DOHH2 (cell line): ENCODE data around the gene KRTAP2-1.

Experiments used
- H3F3A ChIP-seq: fragments of 200-600 bp; sonication (generic), shearing (Covaris generic); 2 replicates; pipeline ENCODE4 v1.6.0; 2016; ENCODE audit warnings: antibody characterized with exemption, mild to moderate bottlenecking; ENCODE audit not compliant: control insufficient read depth, insufficient read depth
- H3K27ac ChIP-seq: fragments of 200-600 bp; sonication (generic); 2 replicates; pipeline ENCODE4 v1.5.1; 2014; ENCODE audit warnings: low read depth, mild to moderate bottlenecking, low read length, moderate library complexity
- H3K27me3 ChIP-seq: fragments of 200-600 bp; sonication (generic); 2 replicates; pipeline ENCODE4 v1.6.1; 2014; ENCODE audit warnings: mild to moderate bottlenecking, low read length, mixed read lengths; ENCODE audit not compliant: control insufficient read depth
- H3K36me3 ChIP-seq: fragments of 200-600 bp; sonication (generic); 2 replicates; pipeline ENCODE4 v1.6.1; 2014; ENCODE audit warnings: mild to moderate bottlenecking, low read length, moderate library complexity, mixed read lengths; ENCODE audit not compliant: control insufficient read depth
- H3K4me1 ChIP-seq: fragments of 200-600 bp; sonication (generic); 2 replicates; pipeline ENCODE4 v1.6.1; 2014; ENCODE audit warnings: mild to moderate bottlenecking, low read length, mixed read lengths; ENCODE audit not compliant: control insufficient read depth
- H3K4me2 ChIP-seq: fragments of 200-600 bp; sonication (generic); 2 replicates; pipeline ENCODE4 v1.6.0; 2014; ENCODE audit warnings: mild to moderate bottlenecking, low read length, moderate library complexity
- H3K4me3 ChIP-seq: fragments of 200-600 bp; sonication (generic); 2 replicates; pipeline ENCODE4 v1.5.1; 2014; ENCODE audit warnings: mild to moderate bottlenecking, low read length, mixed read lengths
- H3K79me2 ChIP-seq: fragments of 200-600 bp; sonication (generic); 2 replicates; pipeline ENCODE4 v1.6.1; 2014; ENCODE audit warnings: mild to moderate bottlenecking, low read length, mixed read lengths; ENCODE audit not compliant: control insufficient read depth
- H3K9me2 ChIP-seq: fragments of 200-600 bp; sonication (generic); replicated peaks from 2 replicates; pipeline ENCODE4 v1.6.1; 2014; ENCODE audit warnings: mild to moderate bottlenecking, low read length, mixed read lengths; ENCODE audit not compliant: control insufficient read depth
- H3K9me3 ChIP-seq: fragments of 200-600 bp; sonication (generic); 2 replicates; pipeline ENCODE4 v1.6.1; 2014; ENCODE audit warnings: antibody characterized with exemption, low read length, mixed read lengths; ENCODE audit not compliant: control insufficient read depth, insufficient read depth
- H4K20me1 ChIP-seq: fragments of 200-600 bp; sonication (generic); 2 replicates; pipeline ENCODE4 v1.6.0; 2014; ENCODE audit warnings: low read depth, mild to moderate bottlenecking, antibody characterized with exemption, low read length, moderate library complexity; ENCODE audit not compliant: control insufficient read depth, insufficient read depth
- CTCF ChIP-seq: fragments of 200-600 bp; sonication (generic); IDR thresholded peaks from one replicate; pipeline ENCODE4 v1.5.1; 2014; ENCODE audit warnings: antibody characterized with exemption, mild to moderate bottlenecking, low read depth, low read length; ENCODE audit not compliant: poor library complexity, severe bottlenecking
- EZH2phosphoT487 ChIP-seq: fragments of 200-600 bp; sonication (generic); IDR thresholded peaks from 2 replicates; pipeline ENCODE4 v1.6.1; 2017; ENCODE audit warnings: borderline replicate concordance, mild to moderate bottlenecking, antibody characterized with exemption, low read length, moderate library complexity, mixed read lengths

Gene KRTAP2-1

GRCh38 chr17:40997361-40997760 is 49.8 kb downstream of the KRTAP2-1 start:
- H4K20me1 ChIP-seq = no peaks in the 10 kb centered on the region
- no peaks in the 10 kb centered on the region for H3K9me2 ChIP-seq
- H3K4me2 ChIP-seq = no peak overlapping the region
- H3K79me2 ChIP-seq = no peaks in the 10 kb centered on the region
- no peaks in the 10 kb centered on the region for H3K9me3 ChIP-seq
- H3K27ac ChIP-seq = no peak overlapping the region
- H3F3A ChIP-seq = no peaks in the 10 kb centered on the region
- H3K4me3 ChIP-seq = no peak overlapping the region
- no peaks in the 10 kb centered on the region for H3K4me1 ChIP-seq
- no peaks in the 10 kb centered on the region for H3K36me3 ChIP-seq
- peaks cover 29% of the 10 kb centered on the region for H3K27me3 ChIP-seq
- no peak for TF ChIP-seq CTCF
- TF ChIP-seq EZH2phosphoT487 = no peak

GRCh38 chr17:40996829-40997228 is 50.3 kb downstream of the KRTAP2-1 start:
- Histone ChIP-seq H3K36me3 (no peaks in the 10 kb centered on the region), H3K4me1 (no peaks in the 10 kb centered on the region), H3K27ac (no peak overlapping the region), H3K4me2 (no peak overlapping the region), H3K9me2 (no peaks in the 10 kb centered on the region), H4K20me1 (no peaks in the 10 kb centered on the region), H3F3A (no peaks in the 10 kb centered on the region), H3K79me2 (no peaks in the 10 kb centered on the region), H3K9me3 (no peaks in the 10 kb centered on the region), H3K27me3 (peaks cover 32% of the 10 kb centered on the region), H3K4me3 (no peak overlapping the region)
- no peak for TF ChIP-seq EZH2phosphoT487
- TF ChIP-seq CTCF = no peak
